Nasal cavity respiratory epithelium epithelial cell of viscerocranial mucosa (primary cell): ENCODE data around the gene PLEKHO2. TPM values are rescaled to one million over a fixed set of nuclear protein-coding genes. Genes with fewer than 3 reads are reported as not detected.

ENCODE experiments used
- total RNA-seq: library from RNA; depleted of rRNA; stranded (reverse); fragments of >200 nt; gene quantifications from 2 replicates; pipeline ENCODE4 v1.2.3, GENCODE V29; 2014

PLEKHO2 gene, protein sequence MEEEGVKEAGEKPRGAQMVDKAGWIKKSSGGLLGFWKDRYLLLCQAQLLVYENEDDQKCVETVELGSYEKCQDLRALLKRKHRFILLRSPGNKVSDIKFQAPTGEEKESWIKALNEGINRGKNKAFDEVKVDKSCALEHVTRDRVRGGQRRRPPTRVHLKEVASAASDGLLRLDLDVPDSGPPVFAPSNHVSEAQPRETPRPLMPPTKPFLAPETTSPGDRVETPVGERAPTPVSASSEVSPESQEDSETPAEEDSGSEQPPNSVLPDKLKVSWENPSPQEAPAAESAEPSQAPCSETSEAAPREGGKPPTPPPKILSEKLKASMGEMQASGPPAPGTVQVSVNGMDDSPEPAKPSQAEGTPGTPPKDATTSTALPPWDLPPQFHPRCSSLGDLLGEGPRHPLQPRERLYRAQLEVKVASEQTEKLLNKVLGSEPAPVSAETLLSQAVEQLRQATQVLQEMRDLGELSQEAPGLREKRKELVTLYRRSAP
- 6.5 and 11.4 TPM in 2 replicates for total RNA-seq

DNA sequence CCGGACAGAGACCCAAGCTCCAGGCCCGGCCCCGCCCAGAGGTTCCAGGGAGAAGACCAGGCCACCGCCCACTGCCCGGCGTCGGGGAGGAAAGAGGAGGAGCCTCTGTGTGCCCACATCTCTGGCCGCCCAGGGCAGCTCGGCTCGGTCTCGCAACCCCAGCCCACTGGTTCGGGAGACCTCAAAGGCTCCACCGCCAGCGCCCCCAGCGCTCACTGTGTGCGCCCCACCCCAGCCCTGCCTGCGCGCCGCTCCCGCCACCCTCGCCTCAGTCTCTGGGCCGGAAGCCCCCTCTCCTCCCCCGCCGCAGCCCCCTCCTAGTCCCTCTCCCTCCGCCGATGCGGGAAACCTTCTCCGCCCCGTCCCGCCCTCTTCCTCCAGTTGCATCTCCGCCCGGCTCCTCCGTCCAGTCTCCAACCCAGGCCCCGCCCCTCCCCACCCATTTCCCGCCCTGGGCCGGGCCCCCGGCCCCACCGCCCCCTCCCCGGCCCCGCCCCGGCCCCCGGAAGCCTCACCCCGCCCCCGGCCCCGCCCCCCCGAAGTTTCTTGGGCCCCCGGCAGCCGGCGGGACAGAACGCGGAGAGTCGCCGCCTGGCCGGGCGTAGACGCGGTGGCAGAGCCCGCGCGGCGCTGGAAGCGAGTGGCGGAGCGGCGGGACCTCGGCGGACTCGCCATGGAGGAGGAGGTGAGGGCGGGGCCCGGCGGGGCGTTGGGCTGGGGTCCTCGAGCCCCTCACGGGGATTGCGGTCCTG lies at the start of gene PLEKHO2:
PLEKHO2 (plus strand) TSS at position 572 of the 752 bp plus-strand sequence; CDS start at position 674, 102 bp downstream.

DNA sequence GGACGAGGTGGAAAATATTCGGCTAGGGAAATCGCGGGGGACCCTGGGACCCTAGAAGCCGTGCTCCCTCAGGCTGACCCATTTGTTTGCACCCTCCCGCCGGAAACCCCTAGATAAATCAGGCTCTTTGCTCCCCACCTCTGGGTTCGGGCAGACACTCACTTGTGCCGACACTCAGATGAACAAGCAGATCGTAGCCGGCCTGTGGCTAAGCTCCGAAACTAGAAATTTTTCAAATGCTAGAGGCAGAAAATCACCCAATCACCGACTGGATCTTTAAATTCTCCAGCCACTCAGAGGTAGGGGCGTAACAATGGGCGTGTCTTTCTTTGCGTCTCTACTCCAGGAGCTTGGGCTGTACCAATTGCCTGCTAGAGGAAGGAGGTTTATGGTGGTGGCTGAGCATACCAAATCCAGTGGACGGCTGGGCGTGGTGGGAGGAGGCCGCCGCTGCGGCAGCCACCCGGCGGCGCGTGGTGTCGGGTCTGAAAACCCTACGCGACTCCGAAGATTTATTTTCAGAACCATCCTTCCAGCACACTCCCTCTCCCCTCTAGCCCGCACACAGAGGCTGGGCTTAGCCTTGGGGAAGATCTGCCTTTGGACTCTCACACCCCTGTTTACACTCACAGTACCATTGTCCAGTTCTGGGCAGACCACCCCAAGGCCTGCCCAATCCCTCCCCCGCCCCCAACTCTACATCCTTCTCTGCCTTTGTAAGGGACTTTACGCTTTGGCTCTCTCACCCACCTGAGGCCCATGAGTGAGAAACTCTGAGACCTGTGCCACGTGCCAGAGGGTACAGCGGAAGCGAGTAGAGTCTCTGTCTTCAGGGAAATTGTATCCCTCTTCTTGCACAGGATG lies 16.1 kb upstream of the PLEKHO2 start, which contains the start of gene PIF1:
PIF1 (minus strand) TSS at position 217 of the 864 bp plus-strand sequence. CDS start 1,312 bp downstream, outside the sequence.

DNA sequence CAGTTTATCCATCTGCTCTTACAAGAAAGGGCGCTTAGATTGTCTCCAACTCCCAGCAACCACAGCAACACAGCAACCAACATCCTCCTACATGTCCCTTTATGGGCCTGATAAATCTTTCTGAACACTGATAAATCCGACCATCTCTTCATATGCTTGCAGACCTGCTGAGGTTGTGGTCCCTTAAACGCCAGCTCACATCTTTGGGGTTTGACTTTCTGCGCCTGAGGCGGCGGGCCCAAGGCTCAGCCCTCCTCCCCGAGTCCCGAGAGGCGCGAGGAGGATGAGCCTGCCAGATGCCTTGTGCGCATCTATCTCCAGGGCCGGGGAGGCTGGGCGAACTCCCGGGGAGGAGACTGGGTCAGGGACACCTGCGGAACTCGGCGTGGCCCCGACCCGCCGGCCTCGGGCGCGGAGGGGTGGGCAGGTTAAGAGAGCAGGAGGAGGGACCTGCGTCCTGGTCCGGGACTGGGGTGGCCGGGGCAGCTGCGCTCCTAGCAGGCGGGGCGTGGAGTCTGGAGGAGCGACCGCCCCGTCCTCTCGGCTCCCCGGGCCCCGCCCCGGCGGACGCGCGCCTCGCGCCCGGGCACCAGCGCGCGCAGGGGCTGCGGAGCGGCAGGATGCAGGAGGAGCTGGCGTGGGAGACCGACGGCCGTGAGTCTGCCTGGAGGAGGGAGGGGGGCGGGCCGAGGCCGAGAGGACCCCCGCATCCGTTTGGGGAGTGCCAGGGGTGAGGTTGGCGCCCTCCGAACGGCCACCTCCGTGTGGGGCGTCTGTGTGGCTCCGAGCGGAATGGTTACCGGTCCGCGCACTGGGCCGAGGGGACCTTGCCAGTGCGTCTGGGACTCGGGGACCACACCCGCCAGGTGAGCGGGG lies 69.8 kb downstream of the PLEKHO2 start, which contains the start of gene ANKDD1A:
ANKDD1A (plus strand) TSS at position 592 of the 876 bp plus-strand sequence; CDS start at position 621, 29 bp downstream.

Other genes starting within 250 kb of the PLEKHO2 start
- gene RBPMS2, start 66.3 kb upstream of the PLEKHO2 start, total RNA-seq, result not detected in 2 replicates
- 0.28 and 0.34 TPM in 2 replicates for gene PIF1, start 16.3 kb upstream of the PLEKHO2 start, total RNA-seq
- gene ANKDD1A, start 70.0 kb downstream of the PLEKHO2 start, total RNA-seq, result 0.68 and 2.8 TPM in 2 replicates
- 78.9 and 117 TPM in 2 replicates for gene SPG21, start 148.0 kb downstream of the PLEKHO2 start, total RNA-seq
- gene MTFMT, start 187.7 kb downstream of the PLEKHO2 start, total RNA-seq, result 16.1 and 30.9 TPM in 2 replicates
- gene SLC51B, start 203.5 kb downstream of the PLEKHO2 start, total RNA-seq, result not detected in 2 replicates
- not detected in 2 replicates for gene RASL12, start 226.1 kb downstream of the PLEKHO2 start, total RNA-seq
- gene KBTBD13, start 234.8 kb downstream of the PLEKHO2 start, total RNA-seq, result not detected in 2 replicates